Measurements from ENCODE around the gene FBLN2. TPM values are rescaled to one million over a fixed set of nuclear protein-coding genes. Genes with fewer than 3 reads are reported as not detected.

FBLN2 gene
- total RNA-seq, 1 experiment from 2014 or later = 36.7 TPM

- no peaks in the 10 kb centered on the region for H3K9me3 Mint-ChIP-seq (ENCODE audit: unreplicated experiment)
- Histone ChIP-seq H3K36me3 (ENCODE audit: control insufficient read depth, insufficient read depth, low read length) (no peaks in the 10 kb centered on the region), H3K27me3 (replicated peaks; ENCODE audit: control insufficient read depth, insufficient read depth, low read length) (no peaks in the 10 kb centered on the region), H3K4me1 (peaks cover 16% of the 10 kb centered on the region), H3K9me3 (no peaks in the 10 kb centered on the region), H3K4me3 (ENCODE audit: low read depth, low read length) (no peak overlapping the region)
- BruUV-seq (replicated peaks) = no TSS peak
- DNase-seq = no peak
- H3K27me3 Mint-ChIP-seq (ENCODE audit: insufficient read depth, unreplicated experiment) = no peaks in the 10 kb centered on the region
- peak overlapping the region; percentile 8 for H3K27ac Mint-ChIP-seq (ENCODE audit: unreplicated experiment)
- H3K4me1 Mint-ChIP-seq (ENCODE audit: low read depth, unreplicated experiment) = peaks cover 12% of the 10 kb centered on the region
- ChIA-PET CTCF (interaction anchor here (1.7 kb wide), 1 partner anchor 35 kb away, joined by 4 read pairs; no protein-coding TSS in a partner anchor), POLR2A (no interaction called here)
- intact Hi-C loops (cut with micrococcal nuclease; ENCODE audit: unreplicated experiment) = no loop called here
- peaks cover 6% of the 10 kb centered on the region for H3K36me3 Mint-ChIP-seq (ENCODE audit: insufficient read depth, unreplicated experiment)
- H3K4me3 Mint-ChIP-seq (ENCODE audit: unreplicated experiment) = no peak overlapping the region
- no peak for TF ChIP-seq CTCF (IDR thresholded peaks at IDR 0.05; ENCODE audit: insufficient read depth in 1 of 2, low read depth in 1 of 2, low read length in 1 of 2, severe bottlenecking in 1 of 2, unreplicated experiment in 1 of 2)
Observed at GRCh38 chr3:13621381-13622221, 72.7 kb downstream of the FBLN2 start.

GRCh38 chr3:13622356-13622755, 73.4 kb downstream of the FBLN2 start:
- H3K4me1 Mint-ChIP-seq (ENCODE audit: low read depth, unreplicated experiment) = peaks cover 12% of the 10 kb centered on the region
- peak overlapping the region; percentile 22 for H3K27ac Mint-ChIP-seq (ENCODE audit: unreplicated experiment)
- no peak for DNase-seq
- no peaks in the 10 kb centered on the region for H3K27me3 ChIP-seq (replicated peaks; ENCODE audit: control insufficient read depth, insufficient read depth, low read length)
- no peak overlapping the region for H3K4me3 ChIP-seq (ENCODE audit: low read depth, low read length)
- ChIA-PET CTCF (interaction anchor here (1.5 to 1.7 kb wide), 2 partner anchors 35 to 126 kb away, joined by 4 to 7 read pairs; no protein-coding TSS in a partner anchor), POLR2A (no interaction called here)
- no peaks in the 10 kb centered on the region for H3K9me3 Mint-ChIP-seq (ENCODE audit: unreplicated experiment)
- no peak for TF ChIP-seq CTCF (IDR thresholded peaks at IDR 0.05; ENCODE audit: insufficient read depth in 1 of 2, low read depth in 1 of 2, low read length in 1 of 2, severe bottlenecking in 1 of 2, unreplicated experiment in 1 of 2)
- no peaks in the 10 kb centered on the region for H3K27me3 Mint-ChIP-seq (ENCODE audit: insufficient read depth, unreplicated experiment)
- H3K36me3 ChIP-seq (ENCODE audit: control insufficient read depth, insufficient read depth, low read length) = no peaks in the 10 kb centered on the region
- H3K36me3 Mint-ChIP-seq (ENCODE audit: insufficient read depth, unreplicated experiment) = peaks cover 6% of the 10 kb centered on the region
- peaks cover 16% of the 10 kb centered on the region for H3K4me1 ChIP-seq
- intact Hi-C loops (cut with micrococcal nuclease; ENCODE audit: unreplicated experiment) = no loop called here
- H3K9me3 ChIP-seq = no peaks in the 10 kb centered on the region
- no TSS peak for BruUV-seq (replicated peaks)
- H3K4me3 Mint-ChIP-seq (ENCODE audit: unreplicated experiment) = no peak overlapping the region

- no TSS peak for BruUV-seq (replicated peaks)
Observed at GRCh38 chr3:13623101-13623654, 74.3 kb downstream of the FBLN2 start.

More at GRCh38 chr3:13623101-13623654, 74.3 kb downstream of the FBLN2 start:
- no peaks in the 10 kb centered on the region for H3K27me3 ChIP-seq (replicated peaks; ENCODE audit: control insufficient read depth, insufficient read depth, low read length)
- CTCF ChIA-PET = interaction anchor here (0.7 to 1.5 kb wide), 3 partner anchors 25 to 127 kb away, joined by 3 to 7 read pairs (median 5); no protein-coding TSS in a partner anchor
- peak; percentile 53 to 55 for DNase-seq
- H3K27me3 Mint-ChIP-seq (ENCODE audit: insufficient read depth, unreplicated experiment) = no peaks in the 10 kb centered on the region
- POLR2A ChIA-PET = interaction anchor here (0.5 kb wide), 1 partner anchor 27 kb away, joined by 3 read pairs; no protein-coding TSS in a partner anchor
- TF ChIP-seq CTCF (IDR thresholded peaks at IDR 0.05; ENCODE audit: insufficient read depth in 1 of 2, low read depth in 1 of 2, low read length in 1 of 2, severe bottlenecking in 1 of 2, unreplicated experiment in 1 of 2) = no peak
- H3K4me1 ChIP-seq = peaks cover 16% of the 10 kb centered on the region
- H3K4me1 Mint-ChIP-seq (ENCODE audit: low read depth, unreplicated experiment) = peaks cover 12% of the 10 kb centered on the region
- no peaks in the 10 kb centered on the region for H3K9me3 ChIP-seq
- H3K9me3 Mint-ChIP-seq (ENCODE audit: unreplicated experiment) = no peaks in the 10 kb centered on the region
- peaks cover 6% of the 10 kb centered on the region for H3K36me3 Mint-ChIP-seq (ENCODE audit: insufficient read depth, unreplicated experiment)
- peak overlapping the region; percentile 22 for H3K27ac Mint-ChIP-seq (ENCODE audit: unreplicated experiment)
- peak overlapping the region; percentile 26 for H3K4me3 Mint-ChIP-seq (ENCODE audit: unreplicated experiment)
- no peak overlapping the region for H3K4me3 ChIP-seq (ENCODE audit: low read depth, low read length)
- intact Hi-C loops (cut with micrococcal nuclease; ENCODE audit: unreplicated experiment) = loop anchor here (1.0 kb wide), 1 partner anchor 75 kb away; no protein-coding TSS in a partner anchor
- H3K36me3 ChIP-seq (ENCODE audit: control insufficient read depth, insufficient read depth, low read length) = no peaks in the 10 kb centered on the region
